Trophoblast cell (in vitro differentiated cells and primary cell): ENCODE measurements around the gene CFD.
A peak's percentile ranks its signal among the peaks of the same experiment; 100 is the strongest.

Source experiments
- DNase-seq, 2 donors: peaks; one replicate each; pipeline ENCODE4 v3.0.0-alpha.2; 2016
- H2AFZ ChIP-seq: 2 replicates; pipeline ENCODE4 v1.6.1; 2013; ENCODE audit warnings: low read length, moderate library complexity, mild to moderate bottlenecking; ENCODE audit not compliant: insufficient read depth, poor library complexity
- H2AK5ac ChIP-seq: 2 replicates; pipeline ENCODE4 v1.6.1; 2013; ENCODE audit warnings: mild to moderate bottlenecking, low read length
- H2BK120ac ChIP-seq: 2 replicates; pipeline ENCODE4 v1.6.1; 2013; ENCODE audit warnings: low read length, mild to moderate bottlenecking, moderate library complexity; ENCODE audit not compliant: insufficient read depth, poor library complexity
- H2BK12ac ChIP-seq: 2 replicates; pipeline ENCODE4 v1.6.1; 2013; ENCODE audit warnings: mild to moderate bottlenecking, low read length, moderate library complexity
- H2BK5ac ChIP-seq: 2 replicates; pipeline ENCODE4 v1.6.1; 2013; ENCODE audit warnings: low read length, low read depth, moderate library complexity, mild to moderate bottlenecking; ENCODE audit not compliant: poor library complexity
- H3K14ac ChIP-seq: 2 replicates; pipeline ENCODE4 v1.6.1; 2013; ENCODE audit warnings: mild to moderate bottlenecking, low read length
- H3K18ac ChIP-seq: 2 replicates; pipeline ENCODE4 v1.6.1; 2013; ENCODE audit warnings: mild to moderate bottlenecking, low read length
- H3K23ac ChIP-seq: 2 replicates; pipeline ENCODE4 v1.6.1; 2013; ENCODE audit warnings: low read length
- H3K27ac ChIP-seq: 2 replicates; pipeline ENCODE4 v1.5.1; 2013; ENCODE audit warnings: low read depth, mild to moderate bottlenecking, inconsistent platforms, low read length, moderate library complexity
- H3K27me3 ChIP-seq: 2 replicates; pipeline ENCODE4 v1.6.1; 2013; ENCODE audit warnings: inconsistent platforms, mild to moderate bottlenecking, low read length, moderate library complexity; ENCODE audit not compliant: insufficient read depth
- H3K36me3 ChIP-seq, 2 experiments: 1 replicate in 1 of 2; 2 replicates in 1 of 2; pipeline ENCODE4 v1.6.1; 2013; ENCODE audit warnings: low read length in 2 of 2, mild to moderate bottlenecking in 2 of 2, moderate library complexity in 1 of 2; ENCODE audit not compliant: insufficient read depth in 2 of 2, control insufficient read depth in 1 of 2
- H3K4ac ChIP-seq: 2 replicates; pipeline ENCODE4 v1.6.1; 2013; ENCODE audit warnings: low read depth, mild to moderate bottlenecking, low read length, moderate library complexity
- H3K4me1 ChIP-seq, 2 experiments: 1 replicate in 1 of 2; 2 replicates in 1 of 2; pipeline ENCODE4 v1.6.1; 2013; ENCODE audit warnings: low read length in 2 of 2, mild to moderate bottlenecking in 2 of 2, moderate library complexity in 1 of 2; ENCODE audit not compliant: insufficient read depth in 2 of 2, control insufficient read depth in 1 of 2
- H3K4me2 ChIP-seq: 2 replicates; pipeline ENCODE4 v1.6.1; 2013; ENCODE audit warnings: inconsistent platforms, mild to moderate bottlenecking, low read length, moderate library complexity
- H3K4me3 ChIP-seq: 2 replicates; pipeline ENCODE4 v1.5.1; 2013; ENCODE audit warnings: mild to moderate bottlenecking, low read depth, low read length, inconsistent platforms
- H3K79me1 ChIP-seq: one replicate; pipeline ENCODE4 v1.6.1; 2013; ENCODE audit warnings: low read length
- H3K79me2 ChIP-seq: 2 replicates; pipeline ENCODE4 v1.6.1; 2013; ENCODE audit warnings: low read length, mild to moderate bottlenecking; ENCODE audit not compliant: control insufficient read depth, insufficient read depth, poor library complexity
- H3K9ac ChIP-seq: 2 replicates; pipeline ENCODE4 v1.6.1; 2013; ENCODE audit warnings: mild to moderate bottlenecking, low read length
- H3K9me3 ChIP-seq: 2 replicates; pipeline ENCODE4 v1.6.1; 2013; ENCODE audit warnings: low read depth, mild to moderate bottlenecking, control low read depth, inconsistent platforms, low read length; ENCODE audit not compliant: insufficient read depth
- H4K12ac ChIP-seq: 2 replicates; pipeline ENCODE4 v1.6.1; 2013; ENCODE audit warnings: low read depth, mild to moderate bottlenecking, low read length, moderate library complexity
- H4K8ac ChIP-seq: 2 replicates; pipeline ENCODE4 v1.6.1; 2013; ENCODE audit warnings: low read depth, mild to moderate bottlenecking, low read length, moderate library complexity
- H4K91ac ChIP-seq: one replicate; pipeline ENCODE4 v1.6.1; 2013; ENCODE audit warnings: low read depth, mild to moderate bottlenecking, low read length, moderate library complexity
- WGBS: extraction: QIAGEN DNeasy Blood & Tissue Kit; methylation state at CpG from one replicate; pipeline ENCODE4 v1.1.7; 2013; ENCODE audit warnings: missing lambda C conversion rate; ENCODE audit not compliant: insufficient read length, insufficient coverage; ENCODE audit errors: extremely low coverage; 5-methylcytosine and 5-hydroxymethylcytosine counted together

The CFD gene

GRCh38 chr19:903266-903797, 43.9 kb downstream of the CFD start:
- Histone ChIP-seq H3K18ac (no peak overlapping the region), H2BK120ac (no peak overlapping the region), H3K4me1 (no peaks in the 10 kb centered on the region), H4K91ac (no peak overlapping the region), H3K4me3 (no peak overlapping the region), H3K79me1 (no peaks in the 10 kb centered on the region), H3K9me3 (peaks cover 3% of the 10 kb centered on the region), H3K4ac (no peak overlapping the region), H3K27me3 (no peaks in the 10 kb centered on the region), H2AFZ (no peak overlapping the region), H2BK12ac (no peak overlapping the region), H3K23ac (no peak overlapping the region), H3K14ac (no peak overlapping the region), H2BK5ac (no peak overlapping the region), H3K36me3 (peaks cover 25 to 27% of the 10 kb centered on the region in 2 experiments), H3K79me2 (no peaks in the 10 kb centered on the region), H4K12ac (no peak overlapping the region), H4K8ac (no peak overlapping the region), H3K4me2 (no peak overlapping the region), H3K9ac (no peak overlapping the region), H2AK5ac (no peak overlapping the region), H3K27ac (no peak overlapping the region)
- no CpG with 5 or more reads among the region's 32 CpGs for WGBS
- no peak for DNase-seq

- Histone ChIP-seq H2AK5ac (no peak overlapping the region), H3K27me3 (no peaks in the 10 kb centered on the region), H4K8ac (no peak overlapping the region), H4K12ac (no peak overlapping the region), H2BK12ac (no peak overlapping the region), H3K79me2 (no peaks in the 10 kb centered on the region), H3K4me1 (peaks cover 2 to 6% of the 10 kb centered on the region in 2 experiments), H3K4ac (no peak overlapping the region), H3K14ac (no peak overlapping the region), H3K4me3 (no peak overlapping the region), H4K91ac (no peak overlapping the region), H3K79me1 (no peaks in the 10 kb centered on the region), H2AFZ (no peak overlapping the region), H2BK120ac (no peak overlapping the region), H3K18ac (no peak overlapping the region), H3K9me3 (no peaks in the 10 kb centered on the region), H2BK5ac (no peak overlapping the region), H3K36me3 (peaks cover 14 to 16% of the 10 kb centered on the region in 2 experiments), H3K23ac (no peak overlapping the region), H3K4me2 (no peak overlapping the region), H3K27ac (no peak overlapping the region), H3K9ac (no peak overlapping the region)
- WGBS = no CpG with 5 or more reads among the region's 8 CpGs
- DNase-seq = no peak
Measured at GRCh38 chr19:904545-904944, 45.1 kb downstream of the CFD start.

- Histone ChIP-seq H3K36me3 (peaks cover 4 to 9% of the 10 kb centered on the region in 2 experiments), H3K4me2 (no peak overlapping the region), H3K18ac (no peak overlapping the region), H3K23ac (no peak overlapping the region), H3K4me1 (peaks cover 2 to 9% of the 10 kb centered on the region in 2 experiments), H4K8ac (no peak overlapping the region), H3K27ac (no peak overlapping the region), H2BK120ac (no peak overlapping the region), H3K9ac (no peak overlapping the region), H3K79me1 (no peaks in the 10 kb centered on the region), H3K79me2 (no peaks in the 10 kb centered on the region), H2BK12ac (no peak overlapping the region), H4K12ac (no peak overlapping the region), H3K4ac (no peak overlapping the region), H2BK5ac (no peak overlapping the region), H4K91ac (no peak overlapping the region), H2AK5ac (no peak overlapping the region), H3K4me3 (no peak overlapping the region), H3K9me3 (no peaks in the 10 kb centered on the region), H2AFZ (no peak overlapping the region), H3K27me3 (no peaks in the 10 kb centered on the region), H3K14ac (no peak overlapping the region)
- WGBS = no CpG with 5 or more reads among the region's 7 CpGs
- no peak for DNase-seq
Measured at GRCh38 chr19:906480-906879, 47.0 kb downstream of the CFD start.

- H3K27me3 ChIP-seq = no peaks in the 10 kb centered on the region
- no peak overlapping the region for H3K14ac ChIP-seq
- H3K23ac ChIP-seq = no peak overlapping the region
- H3K79me1 ChIP-seq = no peaks in the 10 kb centered on the region
- H4K12ac ChIP-seq = no peak overlapping the region
- peak overlapping the region; percentile 25 for H3K18ac ChIP-seq
- H4K8ac ChIP-seq = no peak overlapping the region
- H2AFZ ChIP-seq = no peak overlapping the region
- no peak overlapping the region for H2BK120ac ChIP-seq
- DNase-seq = no peak
- peaks cover 0 to 5% of the 10 kb centered on the region in 2 experiments for H3K36me3 ChIP-seq
- no peak overlapping the region for H3K4me3 ChIP-seq
- no CpG with 5 or more reads among the region's 14 CpGs for WGBS
- no peaks in the 10 kb centered on the region for H3K9me3 ChIP-seq
- no peak overlapping the region for H3K4ac ChIP-seq
- H4K91ac ChIP-seq = no peak overlapping the region
- H3K27ac ChIP-seq = no peak overlapping the region
- H3K9ac ChIP-seq = no peak overlapping the region
- H3K79me2 ChIP-seq = peaks cover 4% of the 10 kb centered on the region
- H2AK5ac ChIP-seq = no peak overlapping the region
- no peak overlapping the region for H2BK12ac ChIP-seq
- no peak overlapping the region for H3K4me2 ChIP-seq
- H2BK5ac ChIP-seq = no peak overlapping the region
- peaks cover 2 to 13% of the 10 kb centered on the region in 2 experiments for H3K4me1 ChIP-seq
Measured at GRCh38 chr19:907183-907853, 47.9 kb downstream of the CFD start.
